NT2/D1 (cell line): ENCODE measurements around the gene PLEKHA5.

Experiments used
- YY1 ChIP-seq: IDR thresholded peaks from 2 replicates; pipeline ENCODE4 v1.6.1; 2011; ENCODE audit not compliant: insufficient read length, insufficient read depth
- ZNF274 ChIP-seq: IDR thresholded peaks from 2 replicates; pipeline ENCODE4 v1.6.1; 2011; ENCODE audit warnings: mild to moderate bottlenecking, low read depth, low read length

GRCh38 chr12:19304149-19304750 lies 174.7 kb downstream of the PLEKHA5 start:
- no peak for TF ChIP-seq ZNF274
- no peak for TF ChIP-seq YY1
